Adrenal gland (tissue), 5 donors: ENCODE data around the gene GPC5.

Source experiments
- CTCF ChIP-seq, 6 experiments: fragments of 450-650 bp in 4 of 6; fragments of 200-600 bp in 2 of 6; sonication (generic) in 1 of 6; IDR thresholded peaks; 1 replicate in 5 of 6; 2 replicates in 1 of 6; pipeline versions ENCODE4 v1.5.1 to v1.8.0; 2016 to 2021; ENCODE audit warnings: antibody characterized with exemption in 6 of 6, mild to moderate bottlenecking in 2 of 6, moderate library complexity in 1 of 6
- POLR2A ChIP-seq, 2 donors: fragments of 450-650 bp; IDR thresholded peaks; one replicate each; pipeline ENCODE4 v1.6.1; 2017; ENCODE audit warnings: antibody characterized with exemption in 2 of 2, mild to moderate bottlenecking in 2 of 2, moderate library complexity in 1 of 2
- donor health status: DM: no; HTN: no; CAD: no.

- TF ChIP-seq CTCF (IDR thresholded peaks at IDR 0.05) (no peak), POLR2A (IDR thresholded peaks at IDR 0.05) (no peak)
Observed at GRCh38 chr13:91745967-91746366, 347.5 kb downstream of the GPC5 start.
